Prostate gland (tissue), 2 donors: Measurements from ENCODE around the gene RGSL1. TPM values are rescaled to one million over a fixed set of nuclear protein-coding genes. Genes with fewer than 3 reads are reported as not detected.

ENCODE experiments used
- DNase-seq: peaks from one replicate; pipeline ENCODE4 v3.0.0-alpha.2; 2019; ENCODE audit warnings: low spot score
- H3K27ac ChIP-seq, 2 donors: fragments of 200-600 bp; sonication (generic); 2 replicates each; pipeline ENCODE4 v1.5.1; 2017 to 2019
- H3K27me3 ChIP-seq: fragments of 200-600 bp; sonication (generic); replicated peaks from 2 replicates; pipeline ENCODE4 v1.5.1; 2019; ENCODE audit not compliant: insufficient read depth
- H3K36me3 ChIP-seq, 2 donors: fragments of 200-600 bp; sonication (generic); 1 replicate in 1 of 2; 2 replicates in 1 of 2; pipeline versions ENCODE4 v1.5.1 to v1.8.1; 2017 to 2019
- H3K4me1 ChIP-seq: fragments of 200-600 bp; sonication (generic); replicated peaks from 2 replicates; pipeline ENCODE4 v1.5.1; 2019
- H3K4me3 ChIP-seq, 2 donors: fragments of 200-600 bp; sonication (generic); 2 replicates each; pipeline ENCODE4 v1.5.1; 2017 to 2019
- H3K9me3 ChIP-seq: fragments of 200-600 bp; sonication (generic); 2 replicates; pipeline ENCODE4 v1.5.1; 2017
- CTCF ChIP-seq, 4 experiments: fragments of 200-600 bp in 2 of 4; fragments of 450-650 bp in 2 of 4; sonication (generic) in 2 of 4; IDR thresholded peaks; 1 replicate in 3 of 4; 2 replicates in 1 of 4; pipeline ENCODE4 v1.5.1; 2016 to 2019; ENCODE audit warnings: antibody characterized with exemption in 4 of 4, mild to moderate bottlenecking in 2 of 4, moderate library complexity in 2 of 4
- POLR2A ChIP-seq: fragments of 450-650 bp; IDR thresholded peaks from one replicate; pipeline ENCODE4 v1.6.1; 2016; ENCODE audit warnings: antibody characterized with exemption, mild to moderate bottlenecking
- POLR2AphosphoS5 ChIP-seq: sonication (generic); formaldehyde crosslinking; IDR thresholded peaks from one replicate; pipeline ENCODE4 v1.6.1; 2017; ENCODE audit warnings: antibody characterized with exemption
- WGBS: methylation state at CpG from one replicate; pipeline ENCODE4 v1.1.5; 2018; 5-methylcytosine and 5-hydroxymethylcytosine counted together
- intact Hi-C: fragments of 100-400 bp; cut with DNase I; formaldehyde crosslinking; loops from one replicate; pipeline ENCODE4 v1.14.2; 2022
- total RNA-seq, 2 donors: library from RNA; depleted of rRNA; stranded (reverse); fragments of >200 nt; gene quantifications; one replicate each; pipeline ENCODE4 v1.1.0, GENCODE V29; 2016

The RGSL1 gene
- total RNA-seq, 2 donors from 2014 or later: 1.2 TPM; not detected in 1

DNA sequence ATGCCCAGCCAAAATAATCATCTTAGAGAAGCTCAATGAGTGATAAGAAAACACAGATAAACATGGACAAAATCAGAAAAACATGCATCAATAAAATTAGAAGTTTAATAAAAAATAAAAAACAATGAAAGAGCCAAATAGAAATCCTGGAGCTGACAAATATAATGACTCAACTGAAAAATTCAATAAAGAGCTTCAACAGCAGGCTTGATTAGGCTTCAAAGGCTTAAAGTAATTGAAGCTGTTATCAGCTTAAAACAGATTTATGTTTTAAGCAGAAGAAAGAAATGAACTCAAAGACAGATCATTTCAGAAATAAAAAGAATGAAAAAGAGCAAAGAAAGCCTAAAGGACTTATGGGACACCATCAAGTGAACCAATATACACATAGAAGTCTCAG lies 28.3 kb downstream of the RGSL1 start:
- Histone ChIP-seq H3K4me3 (no peak overlapping the region), H3K36me3 (no peaks in the 10 kb centered on the region), H3K4me1 (no peaks in the 10 kb centered on the region), H3K27ac (no peak overlapping the region), H3K9me3 (no peaks in the 10 kb centered on the region), H3K27me3 (no peaks in the 10 kb centered on the region)
- no peak for TF ChIP-seq POLR2AphosphoS5
- TF ChIP-seq POLR2A: no peak
- no peak for TF ChIP-seq CTCF (IDR thresholded peaks at IDR 0.05)
- no peak for DNase-seq
- intact Hi-C loops: no loop called here

GRCh38 chr1:182484067-182484466 lies 34.1 kb downstream of the RGSL1 start:
- no peak overlapping the region for H3K27ac ChIP-seq
- WGBS: 97% methylated on average over 2 of the region's 2 CpGs
- no peak for TF ChIP-seq POLR2A
- TF ChIP-seq CTCF (IDR thresholded peaks at IDR 0.05): no peak
- TF ChIP-seq POLR2AphosphoS5: no peak
- no peak overlapping the region for H3K4me3 ChIP-seq
- H3K27me3 ChIP-seq: no peaks in the 10 kb centered on the region
- intact Hi-C loops: no loop called here
- H3K4me1 ChIP-seq: no peaks in the 10 kb centered on the region
- no peaks in the 10 kb centered on the region for H3K36me3 ChIP-seq
- DNase-seq: no peak
- H3K9me3 ChIP-seq: no peaks in the 10 kb centered on the region

DNA sequence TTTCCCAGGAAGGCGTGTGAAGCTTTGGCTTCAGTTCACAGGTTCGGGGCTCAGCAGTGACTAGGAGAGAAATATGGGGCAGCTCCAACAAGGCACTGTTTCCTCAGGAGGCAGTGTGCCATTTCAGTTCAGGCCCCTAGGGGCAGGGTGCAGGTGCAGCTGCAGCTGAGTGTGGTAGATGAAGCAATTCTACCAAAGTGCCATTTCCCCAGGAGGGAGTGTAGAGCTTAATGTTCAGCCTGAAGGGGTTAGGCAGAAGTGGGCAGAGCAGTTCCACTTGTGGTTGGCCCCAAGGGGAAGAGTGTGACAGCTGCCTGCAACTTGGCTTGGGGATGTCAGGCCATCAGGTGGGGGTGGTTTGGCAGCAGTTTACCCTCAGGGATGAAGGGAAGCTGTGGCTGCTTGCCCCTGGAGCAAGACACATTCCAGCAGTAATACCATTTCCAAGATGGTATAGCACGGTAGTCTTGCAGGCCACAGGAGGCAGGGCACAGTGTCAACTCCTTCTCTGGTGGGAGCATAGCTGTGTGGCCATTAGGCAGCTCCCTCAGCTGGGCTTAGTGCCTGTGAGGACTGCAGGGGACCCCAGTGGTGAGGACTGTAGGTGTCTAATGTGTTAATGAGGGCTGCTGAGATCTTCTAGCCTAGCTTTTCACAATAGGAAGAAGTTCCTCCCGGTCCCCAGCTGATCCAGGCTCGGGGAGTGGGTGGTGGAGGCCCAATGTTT lies 34.7 kb downstream of the RGSL1 start:
- DNase-seq: no peak
- H3K9me3 ChIP-seq: no peaks in the 10 kb centered on the region
- no peaks in the 10 kb centered on the region for H3K36me3 ChIP-seq
- no peak overlapping the region for H3K27ac ChIP-seq
- H3K4me1 ChIP-seq: no peaks in the 10 kb centered on the region
- TF ChIP-seq CTCF (IDR thresholded peaks at IDR 0.05): no peak
- no peak for TF ChIP-seq POLR2A
- TF ChIP-seq POLR2AphosphoS5: no peak
- intact Hi-C loops: no loop called here
- H3K4me3 ChIP-seq: no peak overlapping the region
- WGBS: 51% methylated on average over 5 of the region's 5 CpGs
- no peaks in the 10 kb centered on the region for H3K27me3 ChIP-seq

GRCh38 chr1:182485861-182486260 lies 35.9 kb downstream of the RGSL1 start:
- no peak for DNase-seq
- Histone ChIP-seq H3K9me3 (no peaks in the 10 kb centered on the region), H3K27ac (no peak overlapping the region), H3K36me3 (no peaks in the 10 kb centered on the region), H3K27me3 (no peaks in the 10 kb centered on the region), H3K4me3 (no peak overlapping the region), H3K4me1 (no peaks in the 10 kb centered on the region)
- TF ChIP-seq POLR2A: no peak
- TF ChIP-seq POLR2AphosphoS5: no peak
- TF ChIP-seq CTCF (IDR thresholded peaks at IDR 0.05): no peak
- WGBS: 75% methylated on average over 3 of the region's 3 CpGs
- intact Hi-C loops: no loop called here

DNA sequence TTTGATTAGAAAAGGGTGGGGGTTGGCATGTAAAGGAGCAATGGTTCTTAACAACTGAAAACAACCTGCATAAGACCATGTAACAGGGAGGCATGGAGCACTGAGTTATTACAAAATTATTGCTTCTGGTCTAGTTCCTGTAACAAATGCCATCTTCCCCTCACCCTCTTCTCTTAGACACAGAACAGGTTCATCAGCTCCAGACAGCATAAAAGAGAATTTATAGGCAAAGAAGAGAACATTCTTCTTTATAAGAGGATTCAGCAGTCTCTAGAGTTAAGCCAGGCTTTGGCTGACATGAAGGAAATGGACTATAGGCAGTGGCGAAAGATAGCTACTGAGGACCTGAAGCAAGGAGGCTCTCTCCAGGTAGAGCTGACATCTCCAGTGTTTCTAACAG lies 38.9 kb downstream of the RGSL1 start:
- 69% methylated on average over 1 of the region's 1 CpG for WGBS
- H3K4me1 ChIP-seq: no peaks in the 10 kb centered on the region
- no peaks in the 10 kb centered on the region for H3K9me3 ChIP-seq
- no peak overlapping the region for H3K4me3 ChIP-seq
- intact Hi-C loops: no loop called here
- peak; percentile 47 for TF ChIP-seq POLR2AphosphoS5
- no peak for TF ChIP-seq CTCF (IDR thresholded peaks at IDR 0.05)
- H3K27me3 ChIP-seq: no peaks in the 10 kb centered on the region
- H3K36me3 ChIP-seq: no peaks in the 10 kb centered on the region
- H3K27ac ChIP-seq: no peak overlapping the region
- DNase-seq: no peak
